Measurements from ENCODE around the gene ARG2.

DNA sequence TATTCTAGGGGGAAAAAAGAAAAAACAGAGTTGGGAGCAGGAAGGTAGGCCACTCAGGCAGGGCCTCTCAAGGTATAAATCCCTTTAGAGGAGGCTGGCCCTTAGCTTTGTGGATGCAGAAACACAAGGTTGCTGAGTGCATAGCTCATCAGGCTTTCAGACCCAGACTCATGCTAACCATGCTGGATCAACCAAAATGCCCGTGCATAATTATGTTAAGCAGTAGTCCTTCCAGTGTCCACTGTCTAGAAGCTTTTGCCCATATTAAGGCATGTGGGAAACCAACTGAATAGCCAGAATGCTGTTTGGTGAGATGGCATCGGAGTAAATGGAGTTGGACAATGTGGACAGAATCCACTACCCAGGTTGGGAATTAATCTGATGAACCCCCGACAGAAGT is 18.9 kb downstream of the ARG2 start:
- TF ChIP-seq EZH2phosphoT487 (IDR thresholded peaks at IDR 0.05; ENCODE audit: insufficient read depth, low read depth) = no peak
- TF ChIP-seq EZH2 (IDR thresholded peaks at IDR 0.05; ENCODE audit: insufficient read depth, poor library complexity, severe bottlenecking) = no peak
